Stimulated activated CD8-positive, alpha-beta memory T cell treated with anti-CD3 and anti-CD28 coated beads, Interleukin-4, amount 100 ng/mL, for 24 hours (primary cell): ENCODE measurements around the gene STX19.

ENCODE experiments used
- DNase-seq: peaks from one replicate; pipeline ENCODE4 v3.0.0-alpha.2; 2020; ENCODE audit warnings: low read depth

STX19 gene

GRCh38 chr3:94026623-94027022 lies 1.8 kb downstream of the STX19 start:
- no peak for DNase-seq

- no peak for DNase-seq
Observed at GRCh38 chr3:94024385-94024784, 4.0 kb downstream of the STX19 start.

GRCh38 chr3:94020293-94020692 lies 8.1 kb downstream of the STX19 start:
- no peak for DNase-seq

GRCh38 chr3:94019659-94020058 lies 8.7 kb downstream of the STX19 start:
- no peak for DNase-seq

GRCh38 chr3:94015025-94015424 lies 13.4 kb downstream of the STX19 start:
- no peak for DNase-seq

GRCh38 chr3:94012185-94012584 lies 16.2 kb downstream of the STX19 start:
- no peak for DNase-seq

GRCh38 chr3:94011233-94011711 lies 17.1 kb downstream of the STX19 start:
- no peak for DNase-seq

GRCh38 chr3:94009608-94010007 lies 18.8 kb downstream of the STX19 start:
- no peak for DNase-seq

- DNase-seq: no peak
Observed at GRCh38 chr3:94008253-94008652, 20.1 kb downstream of the STX19 start.

- no peak for DNase-seq
Observed at GRCh38 chr3:94004301-94004910, 24.0 kb downstream of the STX19 start.

GRCh38 chr3:94001827-94002495 lies 26.4 kb downstream of the STX19 start:
- DNase-seq: no peak

- DNase-seq: no peak
Observed at GRCh38 chr3:94001191-94001590, 27.2 kb downstream of the STX19 start.

GRCh38 chr3:93994056-93994455 lies 34.3 kb downstream of the STX19 start:
- no peak for DNase-seq

- DNase-seq: no peak
Observed at GRCh38 chr3:93992207-93992606, 36.2 kb downstream of the STX19 start.

GRCh38 chr3:93991631-93992030 lies 36.8 kb downstream of the STX19 start:
- DNase-seq: no peak

- no peak for DNase-seq
Observed at GRCh38 chr3:93989241-93989640, 39.2 kb downstream of the STX19 start.

GRCh38 chr3:93988764-93989163 lies 39.6 kb downstream of the STX19 start:
- DNase-seq: no peak

- no peak for DNase-seq
Observed at GRCh38 chr3:93988283-93988682, 40.1 kb downstream of the STX19 start.

GRCh38 chr3:93984618-93985017 lies 43.8 kb downstream of the STX19 start:
- DNase-seq: no peak

- no peak for DNase-seq
Observed at GRCh38 chr3:93983408-93983807, 45.0 kb downstream of the STX19 start.

GRCh38 chr3:93981649-93982048 lies 46.7 kb downstream of the STX19 start:
- no peak for DNase-seq

- peak; percentile 87 for DNase-seq
Observed at GRCh38 chr3:93979850-93980676, 48.3 kb downstream of the STX19 start, which contains the start of gene ARL13B. Gene ARL13B (plus strand): TSS chr3:93980155. CDS start chr3:93980424, 269 bp downstream.
